Thoracic aorta (tissue), 2 donors: ENCODE results near the gene DLGAP5. TPM values are rescaled to one million over a fixed set of nuclear protein-coding genes. Genes with fewer than 3 reads are reported as not detected.

Experiments
- ATAC-seq: fragments of 150-250 bp; one replicate; pipeline ENCODE4 v1.8.0; 2017; ENCODE audit warnings: low read depth; ENCODE audit not compliant: insufficient number of reproducible peaks, low FRiP score
- DNase-seq: peaks from one replicate; pipeline ENCODE4 v3.0.0-alpha.2; 2020; ENCODE audit warnings: low spot score
- H3K27ac ChIP-seq, 2 donors: fragments of 200-600 bp; sonication (generic); 1 replicate in 1 of 2; 2 replicates in 1 of 2; pipeline ENCODE4 v1.5.1; 2016; ENCODE audit warnings: mild to moderate bottlenecking in 2 of 2, moderate library complexity in 2 of 2
- H3K27me3 ChIP-seq: fragments of 200-600 bp; sonication (generic); replicated peaks from 2 replicates; pipeline ENCODE4 v1.6.0; 2016; ENCODE audit warnings: mild to moderate bottlenecking; ENCODE audit not compliant: insufficient read depth
- H3K36me3 ChIP-seq: fragments of 200-600 bp; sonication (generic); one replicate; pipeline ENCODE4 v1.5.1; 2016
- H3K4me1 ChIP-seq, 2 donors: fragments of 200-600 bp; sonication (generic); 1 replicate in 1 of 2; 2 replicates in 1 of 2; pipeline versions ENCODE4 v1.5.1 to v1.6.0; 2016; ENCODE audit warnings: low read depth in 2 of 2, mild to moderate bottlenecking in 1 of 2; ENCODE audit not compliant: control insufficient read depth in 1 of 2
- H3K4me3 ChIP-seq: fragments of 200-600 bp; sonication (generic); 2 replicates; pipeline ENCODE4 v1.5.1; 2016; ENCODE audit warnings: mild to moderate bottlenecking
- H3K9me3 ChIP-seq: fragments of 200-600 bp; sonication (generic); 2 replicates; pipeline ENCODE4 v1.5.1; 2016
- total RNA-seq, 2 donors: library from RNA; depleted of rRNA; stranded (reverse); fragments of >200 nt; gene quantifications; one replicate each; pipeline versions ENCODE4 v1.1.0 to v1.2.3, GENCODE V29; 2016
- TF ChIP-seq, protein P1 (sequence below): fragments of 200-600 bp; sonication (generic); IDR thresholded peaks from one replicate; pipeline ENCODE4 v1.5.1; 2019; ENCODE audit warnings: antibody characterized with exemption

The DLGAP5 gene
- total RNA-seq, 2 donors from 2014 or later, result 0.14 TPM; not detected in 1

DNA sequence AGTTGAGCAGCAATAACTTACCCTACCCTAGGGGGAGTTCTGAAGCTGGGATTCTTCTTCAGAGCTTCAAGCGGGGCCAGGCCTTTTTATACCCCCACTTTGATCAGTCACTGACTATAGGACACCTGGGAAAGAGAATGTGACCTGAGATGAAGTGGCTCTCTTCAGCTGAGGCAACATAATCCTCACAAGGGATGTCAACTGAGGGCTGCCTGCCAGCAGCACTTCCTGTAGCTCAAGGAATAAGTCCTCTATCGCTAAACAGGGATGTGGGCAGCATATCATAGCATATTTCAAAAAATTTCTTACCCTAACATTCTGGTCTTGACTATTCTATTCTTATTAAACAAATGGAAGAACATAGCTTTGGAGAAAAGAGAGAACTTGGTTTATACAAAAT lies 45.0 kb downstream of the DLGAP5 start:
- ATAC-seq, result no peak
- TF ChIP-seq, protein P1, sequence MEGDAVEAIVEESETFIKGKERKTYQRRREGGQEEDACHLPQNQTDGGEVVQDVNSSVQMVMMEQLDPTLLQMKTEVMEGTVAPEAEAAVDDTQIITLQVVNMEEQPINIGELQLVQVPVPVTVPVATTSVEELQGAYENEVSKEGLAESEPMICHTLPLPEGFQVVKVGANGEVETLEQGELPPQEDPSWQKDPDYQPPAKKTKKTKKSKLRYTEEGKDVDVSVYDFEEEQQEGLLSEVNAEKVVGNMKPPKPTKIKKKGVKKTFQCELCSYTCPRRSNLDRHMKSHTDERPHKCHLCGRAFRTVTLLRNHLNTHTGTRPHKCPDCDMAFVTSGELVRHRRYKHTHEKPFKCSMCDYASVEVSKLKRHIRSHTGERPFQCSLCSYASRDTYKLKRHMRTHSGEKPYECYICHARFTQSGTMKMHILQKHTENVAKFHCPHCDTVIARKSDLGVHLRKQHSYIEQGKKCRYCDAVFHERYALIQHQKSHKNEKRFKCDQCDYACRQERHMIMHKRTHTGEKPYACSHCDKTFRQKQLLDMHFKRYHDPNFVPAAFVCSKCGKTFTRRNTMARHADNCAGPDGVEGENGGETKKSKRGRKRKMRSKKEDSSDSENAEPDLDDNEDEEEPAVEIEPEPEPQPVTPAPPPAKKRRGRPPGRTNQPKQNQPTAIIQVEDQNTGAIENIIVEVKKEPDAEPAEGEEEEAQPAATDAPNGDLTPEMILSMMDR, result no peak
- Histone ChIP-seq H3K27me3 (no peaks in the 10 kb centered on the region), H3K36me3 (peaks cover 21% of the 10 kb centered on the region), H3K9me3 (no peaks in the 10 kb centered on the region), H3K4me3 (no peak overlapping the region), H3K4me1 (no peaks in the 10 kb centered on the region), H3K27ac (no peak overlapping the region)
- DNase-seq, result no peak

DNA sequence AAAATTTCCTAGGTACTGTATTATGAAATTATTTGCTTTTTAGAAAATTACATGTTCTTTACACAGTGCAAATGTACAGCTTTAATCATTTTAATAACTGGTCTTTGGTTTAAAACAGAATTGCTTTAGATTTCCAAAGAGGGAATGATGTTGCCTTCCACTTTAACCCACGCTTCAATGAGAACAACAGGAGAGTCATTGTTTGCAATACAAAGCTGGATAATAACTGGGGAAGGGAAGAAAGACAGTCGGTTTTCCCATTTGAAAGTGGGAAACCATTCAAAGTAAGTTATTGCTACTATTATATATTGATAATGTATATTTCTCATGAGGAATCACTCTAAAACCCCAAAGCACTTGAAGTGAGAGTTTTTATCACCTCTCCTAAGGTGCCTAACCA lies 48.9 kb downstream of the DLGAP5 start:
- Histone ChIP-seq H3K36me3 (peaks cover 48% of the 10 kb centered on the region), H3K4me3 (no peak overlapping the region), H3K4me1 (peaks cover 0 to 10% of the 10 kb centered on the region in 2 donors), H3K9me3 (no peaks in the 10 kb centered on the region), H3K27me3 (no peaks in the 10 kb centered on the region), H3K27ac (no peak overlapping the region)
- TF ChIP-seq, protein P1, result no peak
- DNase-seq, result no peak
- no peak for ATAC-seq

DNA sequence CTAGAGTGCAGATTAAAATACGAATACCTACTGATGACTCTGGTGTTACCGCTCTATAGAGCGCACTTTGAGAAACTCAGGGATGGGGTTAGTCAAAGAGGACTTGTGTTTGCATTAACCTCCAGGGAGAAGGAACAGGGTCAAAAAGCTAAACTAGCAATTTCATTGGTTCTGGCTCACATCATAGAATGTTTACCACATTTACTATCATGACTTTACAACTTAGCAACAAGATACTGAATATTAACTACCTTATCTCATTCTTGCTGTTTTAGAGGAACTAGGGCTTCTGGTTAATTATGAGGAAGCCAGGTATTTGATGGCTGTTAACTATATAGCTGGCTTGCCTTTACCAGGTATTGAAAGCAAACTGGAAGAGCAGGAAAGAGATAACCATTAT lies 49.6 kb downstream of the DLGAP5 start:
- TF ChIP-seq, protein P1, result no peak
- no peaks in the 10 kb centered on the region for H3K9me3 ChIP-seq
- ATAC-seq (no peak), DNase-seq (no peak)
- H3K27me3 ChIP-seq, result no peaks in the 10 kb centered on the region
- H3K36me3 ChIP-seq, result peaks cover 48% of the 10 kb centered on the region
- no peak overlapping the region for H3K27ac ChIP-seq
- no peak overlapping the region for H3K4me3 ChIP-seq
- H3K4me1 ChIP-seq, result peaks cover 4 to 16% of the 10 kb centered on the region in 2 donors

DNA sequence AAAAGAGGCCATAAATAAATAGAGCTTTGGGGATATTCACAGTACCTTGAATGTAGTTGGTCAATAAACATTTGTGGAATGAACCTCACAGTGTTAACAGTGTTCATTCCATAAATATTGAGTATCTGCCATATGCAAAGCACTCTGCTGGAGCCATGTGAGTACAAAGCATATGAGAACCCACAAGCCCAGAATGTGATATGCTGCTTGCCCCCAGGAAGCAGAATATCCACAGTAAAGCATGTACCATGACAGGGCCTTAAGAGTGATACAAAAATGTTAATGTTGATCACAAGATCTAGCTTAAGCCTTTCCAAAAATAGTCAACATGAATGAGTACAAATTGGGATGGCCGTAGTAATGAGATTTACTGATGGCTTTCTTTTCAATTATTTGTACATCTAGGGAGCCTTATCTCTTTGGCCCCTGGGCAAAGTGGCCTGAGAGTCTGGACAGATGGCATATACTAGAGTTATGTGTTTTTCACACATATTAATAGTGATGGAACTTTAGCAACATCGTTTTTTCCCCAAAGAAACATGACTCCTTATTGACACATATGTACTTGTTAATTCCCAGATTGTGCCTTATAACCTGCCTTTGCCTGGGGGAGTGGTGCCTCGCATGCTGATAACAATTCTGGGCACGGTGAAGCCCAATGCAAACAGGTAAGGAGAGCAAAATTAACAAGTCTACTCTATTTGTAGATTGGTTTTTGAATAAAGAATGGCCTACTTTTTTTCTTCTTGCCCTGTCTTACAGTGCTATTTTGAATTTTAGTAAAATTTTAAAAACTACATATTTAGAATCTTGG lies 51.5 kb downstream of the DLGAP5 start:
- no peaks in the 10 kb centered on the region for H3K9me3 ChIP-seq
- no peak overlapping the region for H3K4me3 ChIP-seq
- peaks cover 44% of the 10 kb centered on the region for H3K36me3 ChIP-seq
- no peak overlapping the region for H3K27ac ChIP-seq
- ATAC-seq (no peak), DNase-seq (no peak)
- H3K27me3 ChIP-seq, result no peaks in the 10 kb centered on the region
- peaks cover 13 to 30% of the 10 kb centered on the region in 2 donors for H3K4me1 ChIP-seq
- TF ChIP-seq, protein P1, result no peak

DNA sequence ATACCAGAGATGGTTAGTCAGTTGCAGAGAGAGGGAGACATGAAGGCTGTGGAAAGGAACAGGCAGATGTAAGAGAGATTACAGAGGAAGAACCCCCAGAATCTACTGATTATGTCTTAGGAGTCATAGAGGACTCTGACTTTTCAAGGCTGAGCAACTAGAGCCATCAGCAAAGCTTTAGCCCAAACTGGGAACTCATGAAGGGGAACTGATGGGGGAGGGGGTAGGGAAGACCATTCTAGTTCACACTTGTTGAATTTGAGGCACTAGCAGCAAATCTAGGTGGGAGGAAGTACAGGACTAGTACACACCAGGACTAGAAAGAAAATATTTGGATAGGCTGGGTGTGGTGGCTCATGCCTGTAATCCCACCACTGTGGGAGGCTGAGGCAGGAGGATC lies 52.2 kb downstream of the DLGAP5 start:
- H3K9me3 ChIP-seq, result no peaks in the 10 kb centered on the region
- H3K27me3 ChIP-seq, result no peaks in the 10 kb centered on the region
- H3K27ac ChIP-seq, result no peak overlapping the region
- TF ChIP-seq, protein P1, result no peak
- peaks cover 13 to 31% of the 10 kb centered on the region in 2 donors for H3K4me1 ChIP-seq
- no peak overlapping the region for H3K4me3 ChIP-seq
- H3K36me3 ChIP-seq, result peaks cover 39% of the 10 kb centered on the region
- DNase-seq (no peak), ATAC-seq (no peak)
